NCI-H146 (cell line): Measurements from ENCODE around the gene SH2D3C.

ENCODE experiments used
- DNase-seq: peaks from one replicate; lab custom pipeline; 2025; lab: John Stamatoyannopoulos, UW

Gene SH2D3C

GRCh38 chr9:127808347-127809001 lies 30.0 kb upstream of the SH2D3C start:
- no peak for DNase-seq

GRCh38 chr9:127806871-127807270 lies 28.4 kb upstream of the SH2D3C start:
- no peak for DNase-seq

GRCh38 chr9:127805620-127806019 lies 27.2 kb upstream of the SH2D3C start:
- peak; percentile 2 for DNase-seq

- DNase-seq = peak; percentile 2
Observed at GRCh38 chr9:127803507-127804352, 25.3 kb upstream of the SH2D3C start.

- DNase-seq = peak; percentile 84
Observed at GRCh38 chr9:127802576-127803443, 24.3 kb upstream of the SH2D3C start, which contains the start of gene FPGS. Gene FPGS, plus strand, starts transcription at chr9:127802882. Its CDS starts 43 bp downstream, at chr9:127802925.

GRCh38 chr9:127801955-127802575 lies 23.6 kb upstream of the SH2D3C start:
- DNase-seq = no peak

GRCh38 chr9:127796852-127797370 lies 18.4 kb upstream of the SH2D3C start:
- peak; percentile 4 for DNase-seq

GRCh38 chr9:127796225-127796813 lies 17.9 kb upstream of the SH2D3C start:
- no peak for DNase-seq

GRCh38 chr9:127794001-127794791 lies 15.7 kb upstream of the SH2D3C start:
- no peak for DNase-seq

- no peak for DNase-seq
Observed at GRCh38 chr9:127793093-127793708, 14.7 kb upstream of the SH2D3C start.

GRCh38 chr9:127792417-127793031 lies 14.1 kb upstream of the SH2D3C start:
- DNase-seq = no peak

- DNase-seq = no peak
Observed at GRCh38 chr9:127791085-127791484, 12.6 kb upstream of the SH2D3C start.

- no peak for DNase-seq
Observed at GRCh38 chr9:127790094-127790855, 11.8 kb upstream of the SH2D3C start.

- no peak for DNase-seq
Observed at GRCh38 chr9:127789179-127789578, 10.7 kb upstream of the SH2D3C start.

GRCh38 chr9:127788337-127789011 lies 10.0 kb upstream of the SH2D3C start:
- no peak for DNase-seq

GRCh38 chr9:127786773-127787104 lies 8.3 kb upstream of the SH2D3C start:
- DNase-seq = no peak

GRCh38 chr9:127785933-127786772 lies 7.7 kb upstream of the SH2D3C start, which contains the start of gene CDK9:
Gene CDK9, plus strand, starts transcription at chr9:127786034. Its CDS starts 115 bp downstream, at chr9:127786149.
- DNase-seq = peak; percentile 84
